ENCODE measurements around the gene LRCH1.

The LRCH1 gene

DNA sequence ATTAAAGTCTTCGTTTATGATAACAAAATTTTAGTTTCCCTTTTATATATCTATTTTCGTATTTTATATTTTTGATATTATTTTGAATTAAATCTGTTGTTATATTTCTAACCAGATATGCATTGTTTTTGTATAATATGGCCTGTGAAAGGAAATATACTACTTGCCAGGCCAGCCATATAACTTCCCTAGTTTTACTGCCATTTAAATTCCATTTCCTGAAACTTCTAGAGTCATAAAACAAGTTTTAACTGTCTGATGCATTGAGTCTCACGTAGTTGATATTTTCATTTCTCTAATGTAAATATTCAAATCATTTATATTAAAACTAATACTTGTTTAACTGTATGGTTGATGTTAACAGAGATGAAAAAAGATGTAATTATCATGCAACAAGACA lies 230.5 kb downstream of the LRCH1 start:
- no peak for FAIRE-seq
- TF ChIP-seq, protein P1, sequence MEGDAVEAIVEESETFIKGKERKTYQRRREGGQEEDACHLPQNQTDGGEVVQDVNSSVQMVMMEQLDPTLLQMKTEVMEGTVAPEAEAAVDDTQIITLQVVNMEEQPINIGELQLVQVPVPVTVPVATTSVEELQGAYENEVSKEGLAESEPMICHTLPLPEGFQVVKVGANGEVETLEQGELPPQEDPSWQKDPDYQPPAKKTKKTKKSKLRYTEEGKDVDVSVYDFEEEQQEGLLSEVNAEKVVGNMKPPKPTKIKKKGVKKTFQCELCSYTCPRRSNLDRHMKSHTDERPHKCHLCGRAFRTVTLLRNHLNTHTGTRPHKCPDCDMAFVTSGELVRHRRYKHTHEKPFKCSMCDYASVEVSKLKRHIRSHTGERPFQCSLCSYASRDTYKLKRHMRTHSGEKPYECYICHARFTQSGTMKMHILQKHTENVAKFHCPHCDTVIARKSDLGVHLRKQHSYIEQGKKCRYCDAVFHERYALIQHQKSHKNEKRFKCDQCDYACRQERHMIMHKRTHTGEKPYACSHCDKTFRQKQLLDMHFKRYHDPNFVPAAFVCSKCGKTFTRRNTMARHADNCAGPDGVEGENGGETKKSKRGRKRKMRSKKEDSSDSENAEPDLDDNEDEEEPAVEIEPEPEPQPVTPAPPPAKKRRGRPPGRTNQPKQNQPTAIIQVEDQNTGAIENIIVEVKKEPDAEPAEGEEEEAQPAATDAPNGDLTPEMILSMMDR (IDR thresholded peaks at IDR 0.05; ENCODE audit: insufficient read depth, missing control alignments), result no peak
- no peak for DNase-seq (ENCODE audit: insufficient read length, low spot score)

DNA sequence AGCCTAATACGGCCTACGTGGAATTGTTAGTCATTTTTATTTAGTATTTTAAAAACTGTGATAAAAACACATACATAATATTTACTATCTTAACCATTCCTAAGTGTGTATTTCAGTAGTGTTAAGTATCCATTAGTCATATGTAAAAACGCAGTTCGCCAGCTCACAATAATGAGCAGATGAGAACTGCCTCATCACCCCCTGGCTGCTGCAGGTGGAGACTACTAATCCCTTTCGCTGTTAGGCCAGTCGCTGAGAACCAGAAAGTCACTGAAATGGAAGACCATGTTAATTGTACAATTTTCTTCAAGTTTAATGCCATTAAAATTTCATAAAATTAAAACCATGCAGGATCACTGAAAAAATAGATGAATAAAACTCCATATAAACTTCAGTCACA lies 242.4 kb downstream of the LRCH1 start:
- DNase-seq (ENCODE audit: insufficient read length, low spot score) (no peak), FAIRE-seq (no peak)
- TF ChIP-seq, protein P1 (IDR thresholded peaks at IDR 0.05; ENCODE audit: insufficient read depth, missing control alignments), result peak; percentile 27

DNA sequence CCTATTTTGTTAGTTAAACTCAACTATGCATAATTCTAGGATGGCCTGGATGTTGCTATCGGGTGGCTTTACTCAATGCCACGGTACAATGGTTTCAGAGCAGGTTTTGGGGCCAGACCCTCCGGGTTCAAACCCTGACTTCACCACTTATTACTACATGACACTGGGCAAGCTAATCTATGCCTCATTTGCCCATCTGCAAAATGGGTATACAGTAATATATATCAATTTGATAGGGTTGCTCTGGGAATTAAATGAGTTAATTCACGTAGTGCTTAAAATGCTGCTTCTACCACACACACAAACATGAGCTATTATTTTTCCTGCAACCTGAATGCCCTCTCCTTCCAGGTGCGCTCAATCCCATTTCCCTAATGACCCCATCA lies 243.2 kb downstream of the LRCH1 start:
- TF ChIP-seq, protein P1 (IDR thresholded peaks at IDR 0.05; ENCODE audit: insufficient read depth, missing control alignments), result no peak
- no peak for DNase-seq (ENCODE audit: insufficient read length, low spot score)
- FAIRE-seq, result no peak

DNA sequence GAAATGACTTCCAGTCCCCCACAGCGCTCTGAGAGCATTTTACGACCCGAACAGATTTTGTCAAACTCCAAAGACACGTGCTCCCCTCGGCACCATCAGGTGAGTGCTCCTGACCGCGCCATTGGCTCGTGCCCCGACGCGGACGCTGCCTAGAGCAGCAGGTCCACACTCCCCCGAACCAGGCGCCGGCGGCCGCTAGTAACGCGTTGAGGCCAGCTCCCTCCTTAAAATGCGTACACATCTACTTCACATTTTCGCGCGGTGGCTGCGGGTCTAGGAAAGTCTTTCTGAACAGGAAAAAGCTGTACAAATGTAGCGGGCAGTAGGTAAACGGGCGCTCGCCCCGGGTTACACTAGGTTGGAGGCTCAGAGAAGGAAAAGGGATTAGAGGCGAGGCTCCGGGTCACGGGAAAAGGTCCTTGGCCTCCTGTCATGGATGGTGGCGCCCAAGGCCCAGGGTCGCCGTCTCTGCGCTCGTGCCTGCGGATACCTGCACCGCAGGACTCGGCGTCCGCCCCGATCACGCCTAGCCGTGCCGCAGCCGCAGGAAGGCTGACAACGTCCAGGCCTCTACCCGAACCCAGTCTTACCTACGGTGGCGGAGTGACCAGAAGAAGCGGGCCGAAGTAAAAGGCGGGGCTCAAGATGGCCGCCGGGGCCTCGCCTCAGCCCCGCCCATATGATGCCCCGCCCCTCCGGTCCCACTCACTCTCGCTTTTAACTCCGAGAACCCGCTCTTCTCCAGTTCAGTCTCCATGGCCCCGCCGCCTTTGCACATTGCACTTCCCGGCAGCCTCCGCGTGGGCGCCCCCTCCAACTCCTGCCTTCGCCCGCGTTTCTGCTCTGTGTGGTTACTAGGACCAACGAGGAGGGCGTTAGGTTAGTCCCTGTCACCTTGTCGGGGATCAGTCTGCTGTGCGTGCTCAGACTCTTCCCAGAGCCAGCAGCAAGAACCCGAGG lies 243.8 kb downstream of the LRCH1 start, which contains the start of gene ESD:
Gene ESD, minus strand, starts transcription at position 647 of the 960 bp plus-strand sequence. CDS start 5,748 bp downstream, outside the sequence.
- TF ChIP-seq, protein P1 (IDR thresholded peaks at IDR 0.05; ENCODE audit: insufficient read depth, missing control alignments), result no peak
- DNase-seq (ENCODE audit: insufficient read length, low spot score) (peak; percentile 36), FAIRE-seq (no peak)

DNA sequence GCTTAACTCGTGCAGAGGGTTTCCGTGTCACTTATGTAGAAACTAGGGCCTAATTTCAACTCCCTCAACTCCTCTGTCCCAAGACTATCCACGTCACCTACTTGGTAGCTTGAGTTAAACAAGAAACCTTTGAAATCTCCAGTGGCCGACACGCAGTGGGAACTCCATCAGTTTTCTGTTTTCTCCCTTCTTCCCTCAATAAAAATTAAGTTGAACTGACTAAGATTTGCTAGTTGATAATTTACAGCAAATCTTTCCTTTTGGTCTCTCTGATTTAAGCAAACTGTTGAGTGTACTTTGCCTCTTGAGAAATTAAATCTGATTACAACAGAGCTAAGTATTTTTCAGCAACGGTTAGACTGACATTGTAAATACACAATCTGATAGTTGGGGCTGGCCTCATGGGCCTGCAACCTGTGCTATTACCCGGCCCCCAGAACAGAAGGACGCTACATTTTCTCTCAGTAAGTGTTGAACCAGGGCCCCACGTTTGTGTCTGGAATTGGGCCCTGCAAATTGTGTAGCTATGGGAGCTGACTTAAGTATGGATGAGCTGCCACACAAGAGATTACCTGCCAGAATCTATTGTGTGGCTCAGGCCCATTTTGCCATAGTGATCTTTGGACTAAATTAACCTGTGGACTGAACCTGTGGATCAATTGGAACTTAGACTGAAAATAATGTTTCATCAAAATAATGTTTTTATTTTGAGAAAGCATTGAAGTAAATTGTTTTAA lies 244.7 kb downstream of the LRCH1 start:
- FAIRE-seq (no peak), DNase-seq (ENCODE audit: insufficient read length, low spot score) (no peak)
- TF ChIP-seq, protein P1 (IDR thresholded peaks at IDR 0.05; ENCODE audit: insufficient read depth, missing control alignments), result no peak

DNA sequence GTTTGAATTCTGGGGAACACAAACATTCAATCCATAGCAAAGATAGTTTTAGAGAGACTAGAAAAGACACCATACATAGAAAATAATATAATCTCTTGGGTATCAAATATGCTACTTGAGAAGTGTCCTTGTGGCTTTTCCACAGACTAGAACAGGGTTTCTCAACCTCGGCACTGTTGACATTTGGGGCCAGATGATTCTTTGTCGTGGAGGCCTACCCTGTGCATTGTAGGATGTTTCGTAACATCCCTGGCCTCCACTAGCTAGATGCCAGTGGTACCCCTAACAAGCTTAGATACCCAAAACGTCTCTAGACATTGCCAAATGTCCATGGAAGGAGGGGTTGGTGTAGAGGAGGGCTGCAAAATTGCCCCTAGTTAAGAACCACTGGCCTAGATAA lies 246.2 kb downstream of the LRCH1 start:
- TF ChIP-seq, protein P1 (IDR thresholded peaks at IDR 0.05; ENCODE audit: insufficient read depth, missing control alignments), result no peak
- FAIRE-seq (no peak), DNase-seq (ENCODE audit: insufficient read length, low spot score) (no peak)
